GM13977 (cell line): Measurements from ENCODE around the gene EFR3B.

Experiments
- DNase-seq: peaks from one replicate; pipeline ENCODE4 v3.0.0; 2012; ENCODE audit warnings: low spot score
- CTCF ChIP-seq: IDR thresholded peaks from 2 replicates; pipeline ENCODE4 v1.5.1; 2012; ENCODE audit warnings: mild to moderate bottlenecking, control low read depth; ENCODE audit not compliant: insufficient read depth; ENCODE audit errors: extremely low read depth, missing control alignments
- in situ Hi-C: fragments of 300-500 bp; cut with MboI; formaldehyde crosslinking; loops from one replicate; pipeline ENCODE4 v1.12.0; 2022; ENCODE audit warnings: low sequenced_read_pairs, low pct_unique_long_range_greater_than_20kb, mixed read lengths, inconsistent platforms; ENCODE audit not compliant: unreplicated experiment

EFR3B gene

GRCh38 chr2:25074826-25075225 is 33.0 kb downstream of the EFR3B start:
- in situ Hi-C loops = no loop called here
- no peak for TF ChIP-seq CTCF

GRCh38 chr2:25076749-25077148 is 34.9 kb downstream of the EFR3B start:
- no peak for TF ChIP-seq CTCF
- in situ Hi-C loops = no loop called here
- DNase-seq = no peak

More at GRCh38 chr2:25074826-25075225, 33.0 kb downstream of the EFR3B start:
- DNase-seq = no peak

GRCh38 chr2:25077789-25078169 is 35.9 kb downstream of the EFR3B start:
- in situ Hi-C loops = no loop called here
- DNase-seq = no peak
- TF ChIP-seq CTCF = no peak

- in situ Hi-C loops = no loop called here
- DNase-seq = no peak
Observed at GRCh38 chr2:25078170-25079049, 36.5 kb downstream of the EFR3B start.

GRCh38 chr2:25079050-25079635 is 37.3 kb downstream of the EFR3B start:
- TF ChIP-seq CTCF = no peak
- DNase-seq = no peak
- in situ Hi-C loops = no loop called here

More at GRCh38 chr2:25078170-25079049, 36.5 kb downstream of the EFR3B start:
- no peak for TF ChIP-seq CTCF

GRCh38 chr2:25081237-25081790 is 39.4 kb downstream of the EFR3B start:
- in situ Hi-C loops = no loop called here
- DNase-seq = no peak
- TF ChIP-seq CTCF = no peak
